GM12878 (cell line): ENCODE data around the gene PLXNA4. TPM values are rescaled to one million over a fixed set of nuclear protein-coding genes. Genes with fewer than 3 reads are reported as not detected.

Experiments used
- ATAC-seq: fragments of 200-7000 bp; cut with Tn5 transposase; 3 replicates; pipeline ENCODE4 v1.9.1; 2020; ENCODE audit warnings: mild to moderate bottlenecking, moderate library complexity
- BruUV-seq: library from RNA; stranded (reverse); fragments of 400-500 nt; replicated peaks from 2 replicates; lab custom pipeline; 2021; lab: Mats Ljungman, UMichigan
- CTCF ChIA-PET: fragments of 300-600 bp; sonication (Branson Sonifier 250); formaldehyde crosslinking; extraction: SDS; loops from one replicate; lab custom pipeline; 2021; ENCODE audit warnings: inconsistent platforms; lab: Yijun Ruan, JAX
- POLR2A ChIA-PET: fragments of 350-600 bp; formaldehyde crosslinking; extraction: SDS; loops from one replicate; lab custom pipeline; 2021; ENCODE audit warnings: inconsistent platforms; lab: Charles Lee
- RAD21 ChIA-PET: fragments of 300-600 bp; sonication (Branson Sonifier 250); formaldehyde crosslinking; loops from one replicate; lab custom pipeline; 2023; ENCODE audit warnings: antibody characterized with exemption; ENCODE audit not compliant: unreplicated experiment; lab: Charles Lee
- SMC1A ChIA-PET: fragments of 300-600 bp; sonication (Branson Sonifier 250); formaldehyde crosslinking; loops from one replicate; lab custom pipeline; 2023; ENCODE audit not compliant: unreplicated experiment, uncharacterized antibody; lab: Charles Lee
- DNase-seq: peaks from one replicate; pipeline ENCODE4 v3.0.0-alpha.2; 2011; ENCODE audit warnings: low read depth, low spot score
- FAIRE-seq: peaks from 3 replicates; lab custom pipeline; 2011; peaks lifted over from hg19 to GRCh38; lab: Jason Lieb, UNC
- H2AFZ ChIP-seq: 2 replicates; pipeline ENCODE4 v1.6.0; 2011; ENCODE audit warnings: low read depth, low read length, control low read depth; ENCODE audit not compliant: control insufficient read depth
- H3K27ac ChIP-seq: 2 replicates; pipeline ENCODE4 v1.5.1; 2011; ENCODE audit warnings: control low read depth; ENCODE audit not compliant: control insufficient read depth, insufficient read depth
- H3K27me3 ChIP-seq, 2 experiments: replicated peaks in 1 of 2; 2 replicates each; pipeline versions ENCODE4 v1.6.0 to v1.6.1; 2011; ENCODE audit warnings: low read length in 1 of 2; ENCODE audit not compliant: control insufficient read depth in 2 of 2, insufficient read depth in 2 of 2
- H3K36me3 ChIP-seq, 2 experiments: 2 replicates each; pipeline ENCODE4 v1.5.1; 2011; ENCODE audit warnings: low read length in 1 of 2; ENCODE audit not compliant: control insufficient read depth in 2 of 2, insufficient read depth in 2 of 2
- H3K4me1 ChIP-seq: 2 replicates; pipeline ENCODE4 v1.6.1; 2011; ENCODE audit warnings: mild to moderate bottlenecking, low read length, moderate library complexity, mixed read lengths; ENCODE audit not compliant: control insufficient read depth, insufficient read depth
- H3K4me2 ChIP-seq: 2 replicates; pipeline ENCODE4 v1.6.0; 2011; ENCODE audit warnings: control low read depth; ENCODE audit not compliant: control insufficient read depth, insufficient read depth
- H3K4me3 ChIP-seq: fragments of 200-600 bp; sonication (generic); 2 replicates; pipeline ENCODE4 v1.5.1; 2016
- H3K79me2 ChIP-seq: 2 replicates; pipeline ENCODE4 v1.6.0; 2011; ENCODE audit warnings: low read length; ENCODE audit not compliant: control insufficient read depth, insufficient read depth
- H3K9ac ChIP-seq: 2 replicates; pipeline ENCODE4 v1.8.0; 2011; ENCODE audit warnings: low read length, control low read depth, mixed read lengths; ENCODE audit not compliant: control insufficient read depth, insufficient read depth
- H3K9me3 ChIP-seq: replicated peaks from 3 replicates; pipeline ENCODE4 v1.5.1; 2011; ENCODE audit warnings: mild to moderate bottlenecking, low read length; ENCODE audit not compliant: control insufficient read depth, insufficient read depth
- H4K20me1 ChIP-seq: 2 replicates; pipeline ENCODE4 v1.6.0; 2011; ENCODE audit not compliant: control insufficient read depth, insufficient read depth
- JUNB ChIP-seq: IDR thresholded peaks from 2 replicates; pipeline ENCODE4 v1.6.1; 2016; ENCODE audit warnings: antibody characterized with exemption, mild to moderate bottlenecking
- LARP7 ChIP-seq: fragments of 450-650 bp; IDR thresholded peaks from 2 replicates; pipeline ENCODE4 v1.6.1; 2017; ENCODE audit warnings: mild to moderate bottlenecking
- SREBF1 ChIP-seq: IDR thresholded peaks from 2 replicates; pipeline ENCODE4 v1.6.1; 2012; ENCODE audit warnings: mild to moderate bottlenecking, low read length
- WGBS: methylation state at CpG from one replicate; pipeline ENCODE4 v1.1.6; 2016; ENCODE audit warnings: low lambda C conversion rate; ENCODE audit not compliant: insufficient replicate concordance, insufficient coverage; ENCODE audit errors: missing lambda C conversion rate; 5-methylcytosine and 5-hydroxymethylcytosine counted together
- in situ Hi-C: fragments of 300-500 bp; cut with MboI; formaldehyde crosslinking; loops from 9 replicates; pipeline ENCODE4 v1.14.3; 2018; ENCODE audit warnings: mixed read lengths
- intact Hi-C: fragments of 100-400 bp; cut with micrococcal nuclease; formaldehyde crosslinking; loops from one replicate; pipeline ENCODE4 v1.14.2; 2022; ENCODE audit not compliant: unreplicated experiment
- polyA plus RNA-seq, 11 experiments: library from polyadenylated mRNA; depleted of rRNA in 4 of 11; unstranded in 6 of 11; stranded (reverse) in 5 of 11; fragments of >200 nt; fragmentation: Nextera tagmentation in 4 of 11; fragmentation: Illumina TruSeq in 1 of 11; extraction: Ambion mirVana in 4 of 11; extraction: Trizol in 1 of 11; gene quantifications; 1 replicate in 1 of 11; 2 replicates in 10 of 11; pipeline versions ENCODE4 v1.2.1 to v1.2.3, GENCODE V29; 2011 to 2016; ENCODE audit warnings: inconsistent platforms in 2 of 11, missing spikeins in 2 of 11, low read depth in 1 of 11
- total RNA-seq, 4 experiments: library from RNA; depleted of rRNA in 3 of 4; stranded (reverse); fragments of >200 nt in 3 of 4; fragmentation: Illumina TruSeq in 1 of 4; extraction: Trizol in 1 of 4; gene quantifications; 2 replicates each; pipeline versions ENCODE4 v1.2.1 to v1.2.3, GENCODE V29; 2013 to 2021
- TF ChIP-seq, protein P1 (sequence below): fragments of 450-650 bp; IDR thresholded peaks from 2 replicates; pipeline ENCODE4 v1.6.1; 2017; ENCODE audit warnings: mild to moderate bottlenecking, low read depth, inconsistent platforms; ENCODE audit not compliant: poor library complexity, severe bottlenecking
- TF ChIP-seq, protein P2 (sequence below): IDR thresholded peaks from 2 replicates; pipeline ENCODE4 v1.6.1; 2011; ENCODE audit warnings: mild to moderate bottlenecking, low read depth, low read length, moderate library complexity; ENCODE audit not compliant: insufficient replicate concordance

Gene PLXNA4
- total and polyA plus RNA-seq, 10 of the 15 experiments (the other 5 are each of a cell fraction or from before 2014, with no cell fraction given): 0.03 TPM; not detected in 9

DNA sequence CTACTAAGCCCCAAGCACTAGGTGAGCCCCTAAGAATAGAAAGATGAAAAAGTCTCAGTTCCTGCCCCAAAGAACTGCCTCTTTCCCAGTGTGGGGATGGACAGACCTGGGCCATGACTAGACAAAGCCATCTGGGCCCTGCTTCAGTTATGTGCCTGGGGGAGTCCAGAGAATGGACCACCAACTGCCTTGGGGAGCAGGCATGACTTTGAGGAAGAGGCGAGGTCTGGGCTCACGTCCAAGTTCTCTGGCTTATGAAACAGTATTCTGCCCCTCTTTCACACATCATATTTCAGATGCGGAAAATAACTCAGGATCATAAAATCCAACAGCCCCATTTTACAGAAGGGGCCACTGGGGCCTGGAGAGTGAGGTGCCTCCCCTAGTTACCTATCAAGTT lies 80.3 kb downstream of the PLXNA4 start:
- no peak for ATAC-seq
- no peak for DNase-seq
- H2AFZ ChIP-seq: no peak overlapping the region
- ChIA-PET RAD21 (no interaction called here), POLR2A (no interaction called here), SMC1A (no interaction called here), CTCF (no interaction called here)
- intact Hi-C loops (no loop called here), in situ Hi-C loops (no loop called here)
- WGBS: 8% methylated on average over 3 of the region's 3 CpGs
- no peaks in the 10 kb centered on the region for H3K4me1 ChIP-seq
- no TSS peak for BruUV-seq
- H3K9ac ChIP-seq: no peak overlapping the region
- H3K36me3 ChIP-seq: no peaks in the 10 kb centered on the region
- no peaks in the 10 kb centered on the region for H4K20me1 ChIP-seq
- no peaks in the 10 kb centered on the region; a peak in 3 of 4 replicates for H3K27me3 ChIP-seq
- H3K4me2 ChIP-seq: no peak overlapping the region
- no peak for FAIRE-seq
- no peaks in the 10 kb centered on the region for H3K9me3 ChIP-seq
- TF ChIP-seq LARP7: no peak
- no peak for TF ChIP-seq JUNB
- TF ChIP-seq, protein P1, sequence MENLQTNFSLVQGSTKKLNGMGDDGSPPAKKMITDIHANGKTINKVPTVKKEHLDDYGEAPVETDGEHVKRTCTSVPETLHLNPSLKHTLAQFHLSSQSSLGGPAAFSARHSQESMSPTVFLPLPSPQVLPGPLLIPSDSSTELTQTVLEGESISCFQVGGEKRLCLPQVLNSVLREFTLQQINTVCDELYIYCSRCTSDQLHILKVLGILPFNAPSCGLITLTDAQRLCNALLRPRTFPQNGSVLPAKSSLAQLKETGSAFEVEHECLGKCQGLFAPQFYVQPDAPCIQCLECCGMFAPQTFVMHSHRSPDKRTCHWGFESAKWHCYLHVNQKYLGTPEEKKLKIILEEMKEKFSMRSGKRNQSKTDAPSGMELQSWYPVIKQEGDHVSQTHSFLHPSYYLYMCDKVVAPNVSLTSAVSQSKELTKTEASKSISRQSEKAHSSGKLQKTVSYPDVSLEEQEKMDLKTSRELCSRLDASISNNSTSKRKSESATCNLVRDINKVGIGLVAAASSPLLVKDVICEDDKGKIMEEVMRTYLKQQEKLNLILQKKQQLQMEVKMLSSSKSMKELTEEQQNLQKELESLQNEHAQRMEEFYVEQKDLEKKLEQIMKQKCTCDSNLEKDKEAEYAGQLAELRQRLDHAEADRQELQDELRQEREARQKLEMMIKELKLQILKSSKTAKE: no peak
- TF ChIP-seq SREBF1: no peak
- TF ChIP-seq, protein P2, sequence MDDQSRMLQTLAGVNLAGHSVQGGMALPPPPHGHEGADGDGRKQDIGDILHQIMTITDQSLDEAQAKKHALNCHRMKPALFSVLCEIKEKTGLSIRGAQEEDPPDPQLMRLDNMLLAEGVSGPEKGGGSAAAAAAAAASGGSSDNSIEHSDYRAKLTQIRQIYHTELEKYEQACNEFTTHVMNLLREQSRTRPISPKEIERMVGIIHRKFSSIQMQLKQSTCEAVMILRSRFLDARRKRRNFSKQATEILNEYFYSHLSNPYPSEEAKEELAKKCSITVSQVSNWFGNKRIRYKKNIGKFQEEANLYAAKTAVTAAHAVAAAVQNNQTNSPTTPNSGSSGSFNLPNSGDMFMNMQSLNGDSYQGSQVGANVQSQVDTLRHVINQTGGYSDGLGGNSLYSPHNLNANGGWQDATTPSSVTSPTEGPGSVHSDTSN: no peak
- H3K27ac ChIP-seq: no peak overlapping the region
- no peak overlapping the region for H3K4me3 ChIP-seq
- H3K79me2 ChIP-seq: no peaks in the 10 kb centered on the region
